Stimulated activated CD4-positive, alpha-beta T cell treated with anti-CD3 and anti-CD28 coated beads, Interleukin-12 subunit alpha, Interleukin-12 subunit beta, amount 100 ng/mL, for 4 hours (primary cell): ENCODE results near the gene JAK1.
A peak's percentile ranks its signal among the peaks of the same experiment; 100 is the strongest.

Experiments used
- DNase-seq: peaks from one replicate; pipeline ENCODE4 v3.0.0-alpha.2; 2020

JAK1 gene

GRCh38 chr1:64979358-64979757 lies 13.0 kb upstream of the JAK1 start:
- no peak for DNase-seq

- DNase-seq = no peak
These were observed 10.0 kb upstream of the JAK1 start for GRCh38 chr1:64976361-64976760.

DNA sequence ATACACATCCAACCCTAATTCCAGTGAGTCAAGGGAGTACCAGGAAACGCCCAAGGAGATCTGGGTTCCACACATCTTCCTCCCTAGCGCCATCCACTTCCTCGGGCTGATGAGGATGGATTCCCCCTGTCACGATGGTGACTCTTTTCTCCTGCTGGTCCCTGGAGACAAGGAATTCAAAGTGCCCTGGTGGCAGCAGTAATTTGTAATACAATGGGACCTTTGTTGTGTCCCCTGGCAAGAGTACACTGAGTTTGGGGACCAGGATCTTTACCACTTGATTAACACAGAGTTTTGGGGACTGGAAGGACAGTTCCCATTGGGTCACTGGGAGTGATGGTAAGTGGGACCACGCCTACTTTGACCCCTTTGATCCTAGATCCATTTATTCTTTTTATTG lies 9.4 kb upstream of the JAK1 start:
- no peak for DNase-seq

GRCh38 chr1:64975127-64975526 lies 8.8 kb upstream of the JAK1 start:
- DNase-seq = no peak

DNA sequence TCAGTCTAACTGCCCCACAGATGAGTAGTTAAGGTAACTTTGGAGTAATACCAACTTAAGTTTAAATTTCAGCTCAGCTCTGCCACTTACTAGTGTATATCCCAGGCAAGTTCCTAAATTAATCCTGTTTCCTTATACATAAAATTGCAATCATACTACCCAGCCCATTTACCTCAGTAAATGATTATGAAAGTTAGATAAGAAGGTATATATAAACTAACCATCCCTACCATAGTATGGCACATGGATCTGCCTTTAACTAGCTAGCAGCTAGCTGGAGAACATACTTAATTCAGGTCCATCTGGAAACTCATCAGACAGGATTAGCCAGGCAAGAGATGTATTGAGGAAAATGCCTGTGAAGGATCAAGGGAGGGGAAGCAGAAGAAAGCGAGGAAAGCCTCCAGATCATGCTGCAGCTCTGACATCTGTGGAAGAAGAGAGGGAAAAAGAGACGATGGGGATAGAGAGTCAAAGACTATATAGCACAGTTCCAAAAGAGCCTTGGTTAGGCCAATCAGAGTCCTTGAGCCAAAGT lies 8.0 kb upstream of the JAK1 start:
- no peak for DNase-seq

DNA sequence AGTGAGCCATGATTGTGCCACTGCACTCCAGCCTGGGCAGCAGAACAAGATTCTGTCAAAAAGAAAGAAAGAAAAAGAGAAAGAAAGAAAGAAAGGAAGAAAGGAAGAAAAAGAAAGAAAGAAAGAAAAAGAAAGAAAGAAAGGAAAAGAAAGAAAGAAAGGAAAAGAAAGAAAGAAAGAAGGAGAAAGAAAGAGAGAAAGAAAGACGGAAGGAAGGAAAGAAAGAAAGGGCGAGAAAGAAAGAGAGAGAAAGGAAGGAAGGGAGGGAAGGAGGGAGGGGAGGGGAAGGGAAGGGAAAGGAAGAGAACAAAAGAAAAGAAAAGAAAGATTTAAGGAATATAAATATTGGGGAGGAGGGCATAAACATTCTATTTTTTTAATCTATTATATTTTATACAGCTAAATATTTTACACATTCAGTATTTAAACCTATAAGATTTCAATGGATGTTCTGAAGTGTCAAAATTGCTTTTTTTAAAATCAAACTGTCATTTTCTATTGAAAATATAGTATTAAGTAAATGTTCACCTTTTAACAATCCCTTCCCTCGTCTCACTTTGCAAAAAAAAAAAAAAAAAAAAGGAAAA lies 6.8 kb upstream of the JAK1 start:
- DNase-seq = no peak

DNA sequence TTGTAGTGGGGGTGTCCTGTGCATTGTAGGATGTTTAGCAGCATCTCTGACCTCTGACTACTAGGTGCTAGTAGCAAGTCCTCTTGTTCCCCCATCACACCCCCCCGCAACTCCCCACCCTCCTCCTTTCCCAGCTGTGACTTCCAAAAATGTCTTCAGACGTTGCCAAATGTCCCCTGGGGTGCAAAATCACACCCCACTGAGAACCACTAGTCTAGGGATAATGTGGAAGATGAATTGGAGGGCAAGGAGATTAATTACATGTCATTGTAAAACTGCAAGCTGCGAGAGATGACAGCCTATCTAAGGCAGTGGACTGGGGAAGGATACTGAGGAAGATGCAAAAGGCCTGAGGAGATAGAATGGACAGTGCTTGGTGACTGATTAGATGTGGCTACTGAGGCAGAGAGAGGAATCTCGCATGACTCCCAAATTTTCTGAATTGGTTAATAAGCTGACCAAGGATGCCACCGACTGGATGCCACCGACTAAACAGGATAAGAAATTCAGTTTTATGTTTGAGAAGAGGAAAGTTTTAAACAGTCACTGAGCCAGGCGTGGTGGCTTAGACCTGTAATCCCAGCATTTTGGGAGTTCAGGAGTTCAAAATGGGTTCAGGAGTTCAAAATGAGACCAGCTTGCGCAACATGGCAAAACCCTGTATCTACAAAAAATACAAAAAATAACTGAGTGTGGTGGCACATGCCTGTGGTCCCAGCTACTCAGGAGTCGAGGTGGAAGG lies 3.1 kb upstream of the JAK1 start:
- no peak for DNase-seq

GRCh38 chr1:64967381-64967780 lies 1.0 kb upstream of the JAK1 start:
- DNase-seq = no peak

GRCh38 chr1:64965366-64966157 lies 787 bp downstream of the JAK1 start:
- peak; percentile 44 for DNase-seq

- DNase-seq = no peak
These were observed 2.9 kb downstream of the JAK1 start for GRCh38 chr1:64963466-64963865.

DNA sequence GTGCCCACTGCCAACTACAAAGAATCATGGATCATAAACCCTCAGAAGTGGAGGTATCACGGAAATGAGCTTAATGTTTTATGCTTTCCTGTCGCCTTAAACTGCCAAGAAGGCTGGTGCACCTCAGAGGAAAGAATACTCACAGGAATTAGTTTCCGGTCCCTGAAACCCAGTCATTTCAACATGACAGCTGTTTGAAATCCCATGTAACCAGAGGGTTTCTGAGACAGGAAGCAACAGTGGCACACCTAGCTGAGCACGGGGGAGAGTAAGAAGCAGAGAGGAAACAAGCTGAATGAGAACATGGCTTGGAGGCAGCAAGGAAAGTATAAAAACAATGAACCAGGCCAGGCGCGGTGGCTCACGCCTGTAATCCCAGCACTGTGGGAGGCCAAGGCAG lies 3.9 kb downstream of the JAK1 start:
- no peak for DNase-seq

GRCh38 chr1:64961923-64962322 lies 4.4 kb downstream of the JAK1 start:
- DNase-seq = no peak

- DNase-seq = no peak
These were observed 5.6 kb downstream of the JAK1 start for GRCh38 chr1:64960731-64961130.

GRCh38 chr1:64959986-64960385 lies 6.4 kb downstream of the JAK1 start:
- DNase-seq = no peak

DNA sequence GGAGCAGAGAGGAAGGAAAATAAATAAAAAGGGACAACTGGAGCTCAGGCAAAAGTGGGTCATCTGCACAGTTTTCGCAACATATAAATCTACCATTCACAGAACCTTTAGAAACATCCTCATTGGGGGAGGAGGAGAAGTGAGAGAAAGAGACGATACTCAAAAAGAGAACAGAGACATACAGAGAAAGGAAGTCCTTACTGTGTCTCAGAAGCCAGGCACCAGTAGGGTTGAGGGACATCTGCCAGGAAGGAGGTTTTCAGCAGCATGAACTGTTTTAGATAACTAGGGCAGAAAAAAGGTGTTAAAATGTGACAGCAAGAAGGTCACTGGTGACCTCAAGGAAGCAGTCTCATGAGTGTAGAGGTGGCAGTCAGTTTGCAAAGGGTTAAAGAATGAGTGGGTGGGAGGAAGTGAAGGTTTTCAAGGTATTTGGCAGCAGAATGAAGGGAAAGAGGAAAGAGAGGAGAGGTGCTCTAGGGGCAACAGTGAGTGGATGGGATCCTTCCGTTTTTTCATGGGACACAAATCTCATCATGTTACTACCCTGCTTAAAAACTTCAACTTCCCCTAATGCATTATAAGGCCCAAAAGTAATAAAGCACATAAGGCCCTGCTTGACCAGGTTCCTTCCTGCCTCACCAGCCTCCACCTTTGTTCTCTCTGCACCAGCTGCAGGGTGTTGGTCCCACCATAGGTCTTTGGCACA lies 9.5 kb downstream of the JAK1 start:
- DNase-seq = no peak

- DNase-seq = no peak
These were observed 10.2 kb downstream of the JAK1 start for GRCh38 chr1:64956010-64956640.

DNA sequence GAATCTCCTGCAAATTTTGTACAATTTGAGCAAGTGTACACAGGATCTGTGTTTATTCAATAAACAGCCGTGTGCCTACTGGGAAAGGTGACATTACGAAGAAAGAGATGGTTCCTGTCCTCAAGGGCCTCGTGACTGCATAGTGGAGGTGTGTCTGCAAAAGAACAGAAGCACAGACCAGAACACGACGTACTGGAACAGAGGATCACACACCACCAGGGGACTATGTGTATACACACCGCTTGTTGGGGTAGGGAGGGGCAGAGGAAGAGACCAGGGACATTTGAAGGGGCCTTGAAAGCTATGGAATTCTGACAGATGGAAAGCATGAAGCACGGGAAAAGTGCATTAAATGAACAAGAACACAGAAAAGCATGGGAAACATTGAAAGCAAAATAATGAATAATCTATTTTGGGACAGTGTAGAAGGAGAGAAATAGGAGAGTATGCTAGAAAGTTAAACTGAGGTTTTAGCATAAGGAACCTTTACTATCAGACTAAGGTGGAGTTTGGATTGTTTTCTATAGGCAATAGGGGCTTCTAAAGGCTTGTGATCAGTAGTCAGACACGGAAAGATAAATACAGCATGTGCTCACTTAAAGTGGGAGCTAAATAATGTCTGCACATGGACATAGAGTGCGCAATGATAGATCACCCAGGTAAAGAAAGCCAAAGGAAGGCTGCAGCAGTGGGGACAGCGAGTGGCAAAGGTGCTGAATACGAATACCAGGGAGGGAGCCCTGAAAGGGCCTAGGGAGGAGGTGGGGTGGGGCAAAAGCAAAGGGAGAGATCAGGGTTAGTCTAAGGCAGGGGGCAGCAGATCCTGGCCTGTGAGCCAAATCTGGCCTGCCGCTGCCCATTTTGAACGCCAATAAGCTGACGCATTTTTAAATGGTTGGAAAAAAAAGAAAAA lies 11.0 kb downstream of the JAK1 start:
- no peak for DNase-seq

DNA sequence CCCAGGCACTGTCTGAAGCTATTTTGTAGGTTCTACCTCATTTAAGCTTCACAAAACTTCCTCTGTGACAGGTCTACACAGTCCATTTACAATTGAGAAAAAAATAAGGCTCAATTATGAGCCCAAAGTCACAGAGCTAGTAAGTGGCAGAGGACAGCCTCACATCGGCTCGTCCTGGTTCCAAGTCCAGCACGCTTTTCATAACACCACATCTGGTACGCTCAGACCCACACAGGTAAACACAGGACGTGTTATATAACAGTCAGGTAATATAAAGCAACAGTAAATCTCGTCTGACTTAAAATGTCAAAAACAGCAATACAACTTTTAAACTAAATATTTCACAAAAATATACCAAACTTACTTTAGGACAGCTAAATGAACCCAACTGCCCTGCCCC lies 13.1 kb downstream of the JAK1 start:
- no peak for DNase-seq

DNA sequence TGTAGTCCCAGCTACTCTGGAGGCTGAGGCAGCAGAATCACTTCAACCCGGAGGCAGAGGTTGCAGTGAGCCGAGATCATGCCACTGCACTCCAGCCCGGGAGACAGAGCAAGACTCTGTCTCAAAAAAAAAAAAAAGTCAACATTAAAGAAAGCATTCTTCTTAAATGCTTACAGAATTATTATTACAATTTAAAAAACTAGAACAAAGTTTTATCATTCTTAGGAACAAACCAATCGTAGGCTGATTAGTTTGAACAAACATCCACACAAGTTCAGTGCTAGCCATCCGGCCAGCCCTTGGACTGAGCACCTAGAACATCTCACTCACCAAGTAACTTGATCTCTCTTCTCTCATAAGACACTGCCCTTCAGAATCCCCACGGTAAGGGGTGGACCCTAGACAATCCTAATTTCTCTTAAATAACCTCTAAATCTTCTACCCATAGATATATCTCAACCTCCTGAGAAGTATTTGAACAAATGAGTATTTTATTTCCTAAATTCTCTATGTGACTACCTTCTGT lies 16.0 kb downstream of the JAK1 start:
- no peak for DNase-seq

DNA sequence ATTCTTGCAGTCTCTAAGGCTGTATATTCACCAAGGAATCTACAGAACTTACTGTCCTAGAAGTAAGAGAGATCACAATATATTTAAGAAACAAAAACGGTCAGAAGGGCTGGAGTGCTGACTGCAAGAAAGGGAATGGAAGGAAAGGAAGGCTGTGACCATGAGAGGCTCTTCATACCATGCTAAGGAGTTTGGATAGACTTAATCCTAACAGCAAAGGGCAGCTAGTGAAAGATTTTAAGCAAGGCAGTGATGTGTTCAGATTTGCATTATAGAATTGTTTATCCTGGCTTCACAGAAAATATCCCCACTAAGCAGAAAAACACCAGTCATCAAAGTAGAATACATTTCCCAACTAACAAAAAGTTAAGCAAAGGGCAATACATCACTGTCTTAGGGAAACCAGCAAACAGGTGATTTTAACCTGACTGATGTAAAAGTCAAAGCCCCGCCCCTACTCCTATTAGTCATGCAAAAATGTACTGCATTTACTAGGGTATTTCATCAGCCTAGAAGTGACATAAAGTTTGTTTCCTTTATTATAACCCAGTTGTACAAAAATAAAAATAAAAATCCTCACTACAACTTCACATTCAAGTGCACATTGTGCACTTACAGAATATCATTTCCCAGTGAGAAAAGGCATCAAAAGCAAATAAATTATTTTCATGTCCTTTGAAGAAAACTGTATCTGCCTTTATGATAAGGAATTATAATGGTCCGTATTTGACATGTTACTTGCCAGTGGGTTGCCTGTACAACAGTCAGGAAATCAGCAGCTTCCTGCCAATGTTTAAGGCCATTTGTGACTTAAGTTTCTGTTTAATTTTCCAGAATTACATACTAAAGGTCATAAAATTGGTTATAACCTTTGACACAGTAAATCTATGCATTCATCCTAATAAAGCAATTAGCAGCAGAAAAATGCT lies 17.2 kb downstream of the JAK1 start:
- no peak for DNase-seq
